Nucleus accumbens (tissue), 56 donors: ENCODE data around the gene ZCCHC18.
"Not testable (repeated sequence)": the region's sequence is repeated elsewhere in the genome, so short reads cannot be mapped to it uniquely, and the experiment has no call there.

ENCODE experiments used
- DNase-seq, 56 donors: peaks; one replicate each; lab custom pipeline; 2025; lab: John Stamatoyannopoulos, UW

Gene ZCCHC18

GRCh38 chrX:104112326-104112951 is at the start of gene ZCCHC18:
TSS of gene ZCCHC18 (plus strand) at chrX:104112523. CDS start at chrX:104114112, 1,589 bp downstream.
- DNase-seq: peak in 49 of 56 donors; percentile 0 to 63 (median 30)

GRCh38 chrX:104062636-104063035 is 49.7 kb upstream of the ZCCHC18 start:
- not testable (repeated sequence) for DNase-seq

- not testable (repeated sequence) for DNase-seq
Measured at GRCh38 chrX:104075778-104076445, 36.4 kb upstream of the ZCCHC18 start, which contains the start of gene TMSB15C. TSS of gene TMSB15C (minus strand) at chrX:104076236.

- DNase-seq: not testable (repeated sequence)
Measured at GRCh38 chrX:104077854-104078253, 34.5 kb upstream of the ZCCHC18 start.

- no peak for DNase-seq
Measured at GRCh38 chrX:104084063-104084462, 28.3 kb upstream of the ZCCHC18 start.

- no peak for DNase-seq
Measured at GRCh38 chrX:104084534-104085277, 27.6 kb upstream of the ZCCHC18 start.

GRCh38 chrX:104085477-104085876 is 26.8 kb upstream of the ZCCHC18 start:
- no peak for DNase-seq

GRCh38 chrX:104085919-104086318 is 26.4 kb upstream of the ZCCHC18 start:
- DNase-seq: no peak

- peak in 34 of 56 donors; percentile 1 to 64 (median 17) for DNase-seq
Measured at GRCh38 chrX:104098151-104098808, 14.0 kb upstream of the ZCCHC18 start.

- no peak for DNase-seq
Measured at GRCh38 chrX:104098919-104099318, 13.4 kb upstream of the ZCCHC18 start.

- no peak for DNase-seq
Measured at GRCh38 chrX:104104676-104105075, 7.6 kb upstream of the ZCCHC18 start.

- DNase-seq: no peak
Measured at GRCh38 chrX:104105330-104106262, 6.7 kb upstream of the ZCCHC18 start.

- no peak for DNase-seq
Measured at GRCh38 chrX:104108955-104109354, 3.4 kb upstream of the ZCCHC18 start.

- DNase-seq: not testable (repeated sequence)
Measured at GRCh38 chrX:104110491-104111240, 1.7 kb upstream of the ZCCHC18 start.

GRCh38 chrX:104113222-104113965 is 1.1 kb downstream of the ZCCHC18 start:
- DNase-seq: peak in 49 of 56 donors; percentile 1 to 61 (median 26)

- DNase-seq: no peak
Measured at GRCh38 chrX:104117759-104118158, 5.4 kb downstream of the ZCCHC18 start.

GRCh38 chrX:104118765-104119164 is 6.4 kb downstream of the ZCCHC18 start:
- no peak for DNase-seq

- no peak for DNase-seq
Measured at GRCh38 chrX:104122829-104123228, 10.5 kb downstream of the ZCCHC18 start.
